ENCODE data around the gene ZNF227.
"Not testable (repeated sequence)": the region's sequence is repeated elsewhere in the genome, so short reads cannot be mapped to it uniquely, and the experiment has no call there.

Gene ZNF227

DNA sequence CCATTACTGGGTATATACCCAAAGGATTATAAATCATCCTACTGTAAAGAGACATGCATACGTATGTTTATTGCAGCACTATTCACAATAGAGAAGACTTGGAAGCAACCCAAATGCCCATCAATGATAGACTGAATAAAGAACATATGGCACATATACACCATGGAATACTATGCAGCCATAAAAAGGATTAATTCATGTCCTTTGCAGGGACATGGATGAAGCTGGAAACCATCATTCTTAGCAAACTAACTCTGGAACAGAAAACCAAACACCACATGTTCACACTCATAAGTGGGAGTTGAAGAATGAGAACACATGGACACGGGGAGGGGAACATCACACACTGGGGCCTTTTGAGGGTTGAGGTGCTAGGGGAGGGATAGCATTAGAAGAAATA lies 41.1 kb downstream of the ZNF227 start:
- not testable (repeated sequence) for DNase-seq

DNA sequence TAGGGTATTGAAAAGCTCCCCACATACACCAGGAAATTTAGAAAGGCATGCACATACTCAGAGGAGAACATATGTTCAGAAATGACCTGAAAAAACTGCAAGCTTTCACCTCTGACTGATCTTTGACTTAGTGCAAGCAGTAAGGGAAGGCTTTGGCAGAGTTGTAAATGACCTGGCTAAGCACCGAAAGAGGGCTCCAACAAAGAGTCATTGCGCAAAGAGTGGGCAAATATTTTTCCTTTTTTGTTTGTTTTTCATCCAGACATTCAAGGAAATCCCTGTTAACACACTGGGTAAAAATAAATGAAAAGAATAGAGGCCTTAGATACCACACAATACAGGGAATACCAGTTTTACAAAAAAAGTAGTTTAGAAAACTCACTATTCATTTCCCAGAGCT lies 42.2 kb downstream of the ZNF227 start:
- DNase-seq, result no peak

DNA sequence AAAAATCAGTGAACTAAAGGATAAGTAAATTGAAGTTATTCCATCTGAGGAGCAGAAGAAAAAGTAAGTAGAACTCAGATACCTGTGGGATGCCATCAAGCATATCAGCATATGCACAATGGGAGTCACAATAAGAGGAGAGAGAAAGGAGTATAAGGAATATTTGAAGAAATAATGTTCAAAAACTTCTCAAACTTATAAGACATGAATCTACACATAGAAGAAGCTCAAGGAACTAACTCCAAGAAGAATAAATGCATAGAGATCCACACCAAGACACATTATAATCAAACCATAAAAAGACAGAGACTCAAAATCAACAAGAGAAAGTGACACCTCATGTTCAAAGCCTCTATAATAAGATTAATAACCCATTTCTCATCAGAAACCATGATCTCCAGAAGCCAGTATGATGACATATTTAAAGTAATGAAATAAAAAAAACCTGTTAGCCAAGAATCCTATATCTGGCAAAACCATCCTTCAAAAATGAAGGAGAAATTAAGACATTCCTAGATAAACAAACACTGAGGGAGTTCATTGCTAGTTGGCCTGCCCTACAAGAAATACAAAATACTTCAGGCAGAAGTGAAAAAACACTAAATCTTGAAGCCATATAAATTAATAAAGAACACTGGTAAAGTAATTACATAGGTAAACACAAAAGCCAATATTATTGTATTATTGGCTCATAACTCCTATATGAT lies 43.5 kb downstream of the ZNF227 start:
- no peak for DNase-seq

DNA sequence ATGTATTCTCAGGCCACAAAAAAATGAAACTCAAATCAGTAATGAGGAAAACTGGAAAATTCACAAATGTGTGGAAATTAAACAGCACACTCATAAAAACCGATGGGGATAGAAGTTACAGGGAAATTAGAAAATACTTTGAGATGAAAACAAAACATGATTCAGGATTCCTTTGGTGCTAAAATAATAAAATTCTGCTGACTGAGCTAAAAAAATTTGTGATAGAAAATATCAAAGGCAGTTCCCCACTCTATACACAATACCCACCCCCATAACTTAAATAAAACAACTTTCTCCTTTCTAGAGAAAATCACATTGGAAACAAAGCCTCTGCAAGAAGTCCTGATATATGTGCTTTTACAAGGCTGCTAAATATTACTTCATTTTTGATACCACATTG lies 45.8 kb downstream of the ZNF227 start:
- no peak for DNase-seq

DNA sequence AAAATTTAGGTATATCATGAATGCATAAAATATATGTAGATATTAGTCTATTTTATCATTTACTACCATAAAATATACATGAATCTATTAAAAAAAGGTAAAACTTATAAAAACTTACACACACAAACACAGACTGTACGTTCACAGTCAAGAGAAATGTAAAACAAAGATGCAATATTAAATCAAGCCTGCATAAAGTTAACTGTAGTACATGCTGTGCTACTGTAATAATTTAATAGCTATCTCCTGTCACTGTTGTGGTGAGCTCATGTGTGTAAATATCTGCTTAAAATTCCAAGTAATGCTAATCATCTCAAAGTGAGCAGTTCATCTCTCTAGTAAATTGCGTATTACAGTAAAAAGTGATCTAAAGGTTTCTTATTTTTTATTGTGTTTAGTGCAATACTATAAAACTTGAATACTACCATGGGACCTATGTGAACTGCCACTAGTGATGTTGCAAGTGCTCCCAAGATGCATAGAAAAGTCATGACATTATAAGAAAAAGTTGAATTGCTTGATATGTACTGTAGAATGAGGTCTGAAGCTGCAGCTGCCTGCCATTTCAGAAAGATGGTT lies 46.6 kb downstream of the ZNF227 start:
- no peak for DNase-seq

DNA sequence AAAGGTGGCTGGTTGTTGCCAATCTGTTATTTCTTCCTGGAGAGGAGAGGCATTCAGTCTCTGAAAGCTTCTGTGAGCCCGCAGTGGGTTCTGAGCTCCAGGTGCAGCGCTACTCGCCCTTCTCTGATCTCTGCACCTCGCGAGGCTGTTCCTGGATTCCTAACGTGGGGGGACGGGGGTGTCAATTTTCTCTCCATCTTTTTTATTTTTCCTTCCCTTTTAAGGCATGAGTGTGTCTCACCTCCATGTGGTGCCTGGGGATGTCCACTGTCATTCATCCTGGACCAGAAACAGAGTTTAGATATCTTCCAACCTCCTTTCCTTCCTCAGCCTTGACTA lies 48.0 kb downstream of the ZNF227 start:
- DNase-seq, result no peak

DNA sequence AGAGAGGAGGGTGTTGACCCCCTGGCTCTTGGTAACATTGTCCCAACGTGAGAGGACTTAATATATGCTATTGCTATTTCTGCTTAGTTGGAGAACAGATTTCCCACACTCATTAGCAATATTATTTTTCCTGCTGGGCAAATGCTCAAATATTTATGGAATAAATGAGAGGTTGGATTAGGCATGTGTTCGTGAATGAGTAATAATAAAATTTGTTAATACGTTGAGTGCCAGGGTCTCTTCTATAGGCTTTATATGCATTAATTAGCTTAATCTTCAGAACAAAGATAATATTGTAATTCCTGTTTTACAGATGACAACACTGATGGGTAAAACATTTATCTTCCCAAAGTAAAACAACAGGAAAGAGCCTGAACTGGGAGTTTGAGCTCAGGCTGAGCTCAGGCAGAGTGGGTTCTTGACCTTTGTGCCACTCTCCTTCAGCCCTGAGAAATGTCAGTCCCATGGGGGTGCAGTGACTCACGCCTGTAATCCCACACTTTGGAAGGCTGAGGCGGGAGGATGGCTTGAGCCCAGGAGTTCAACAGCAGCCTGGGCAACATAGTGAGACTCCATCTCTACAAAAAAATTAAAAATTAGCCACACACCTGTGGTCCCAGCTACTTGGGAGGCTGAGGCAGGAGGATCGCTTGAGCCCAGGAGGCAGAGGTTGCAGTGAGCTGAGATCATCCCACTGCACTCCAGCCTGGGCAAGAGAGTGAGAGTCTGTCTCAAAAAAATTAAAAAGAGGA lies 48.5 kb downstream of the ZNF227 start:
- no peak for DNase-seq

DNA sequence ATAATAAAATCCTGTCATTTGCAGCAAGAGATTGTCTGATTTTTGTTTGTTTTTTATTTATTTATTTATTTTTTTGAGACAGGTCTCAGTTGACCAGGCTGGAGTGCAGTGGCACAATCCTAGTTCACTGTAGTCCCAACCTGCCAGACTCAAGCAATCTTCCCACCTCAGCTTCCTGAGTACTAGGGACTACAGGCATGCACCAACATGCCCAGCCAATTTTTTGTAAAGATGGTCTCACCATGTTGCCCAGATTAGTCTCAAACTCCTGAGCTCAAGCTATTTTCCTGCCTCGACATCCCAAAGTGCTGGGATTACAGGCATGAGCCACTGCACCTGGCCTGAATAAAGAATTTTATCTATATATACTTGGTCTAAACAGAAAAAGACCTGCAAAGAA lies 65.0 kb downstream of the ZNF227 start:
- DNase-seq, result no peak

DNA sequence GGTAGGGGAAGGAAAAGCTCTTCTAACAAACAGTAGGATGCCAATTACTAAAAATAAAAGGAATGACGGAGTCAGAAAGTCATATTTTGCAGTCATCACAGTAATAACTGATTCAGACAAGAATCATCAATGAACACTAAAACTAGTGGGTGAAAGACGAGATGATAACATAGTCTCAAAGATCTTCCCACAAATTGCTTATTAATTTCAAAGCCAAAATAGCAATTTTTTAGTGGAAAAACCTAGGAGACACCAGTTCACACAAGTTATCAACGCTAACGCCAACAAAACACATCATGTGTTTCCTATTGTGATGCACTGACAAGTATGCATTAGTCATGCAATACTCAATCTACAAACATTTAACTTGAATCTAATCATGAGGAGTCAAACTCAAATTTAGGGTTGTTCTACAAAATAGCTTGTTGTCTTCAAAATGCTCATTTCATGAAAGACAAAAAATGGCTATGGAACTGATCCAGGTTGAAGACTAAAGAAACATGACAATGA lies 65.9 kb downstream of the ZNF227 start:
- no peak for DNase-seq

DNA sequence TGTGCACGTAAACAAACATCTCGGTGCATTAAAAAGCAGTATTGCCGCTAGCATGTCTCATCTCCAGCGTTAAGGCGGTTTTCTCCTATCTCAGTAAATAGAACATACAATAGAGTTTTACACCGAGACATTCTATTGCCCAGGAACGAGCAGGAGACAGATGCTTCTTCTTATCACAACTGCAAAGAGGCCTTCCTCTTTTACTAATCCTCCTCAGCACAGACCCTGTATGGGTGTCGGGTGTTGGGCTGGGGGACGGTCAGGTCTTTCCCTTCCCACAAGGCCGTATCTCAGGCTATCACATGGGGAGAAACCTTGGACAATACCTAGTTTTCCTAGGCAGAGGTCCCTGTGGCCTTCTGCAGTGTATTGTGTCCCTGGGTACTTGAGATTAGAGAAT lies 68.6 kb downstream of the ZNF227 start:
- no peak for DNase-seq

DNA sequence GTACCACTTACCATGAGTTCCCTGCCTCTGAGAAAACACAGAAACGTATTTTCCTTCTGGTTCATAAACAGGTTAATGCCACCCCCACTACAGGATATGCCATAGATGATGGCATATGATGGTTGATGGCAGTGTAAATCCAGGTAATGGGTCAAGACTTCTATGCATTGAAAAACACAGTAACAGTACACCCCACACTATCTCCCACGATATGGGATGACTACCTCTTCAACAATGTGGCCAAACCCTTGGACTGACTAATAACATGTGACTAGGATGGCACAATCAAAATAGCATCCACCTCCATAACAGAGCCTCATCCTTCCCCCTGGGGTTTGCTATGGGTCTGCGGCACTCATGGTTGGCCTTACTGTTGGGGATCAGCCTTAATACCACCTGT lies 70.5 kb downstream of the ZNF227 start:
- no peak for DNase-seq

DNA sequence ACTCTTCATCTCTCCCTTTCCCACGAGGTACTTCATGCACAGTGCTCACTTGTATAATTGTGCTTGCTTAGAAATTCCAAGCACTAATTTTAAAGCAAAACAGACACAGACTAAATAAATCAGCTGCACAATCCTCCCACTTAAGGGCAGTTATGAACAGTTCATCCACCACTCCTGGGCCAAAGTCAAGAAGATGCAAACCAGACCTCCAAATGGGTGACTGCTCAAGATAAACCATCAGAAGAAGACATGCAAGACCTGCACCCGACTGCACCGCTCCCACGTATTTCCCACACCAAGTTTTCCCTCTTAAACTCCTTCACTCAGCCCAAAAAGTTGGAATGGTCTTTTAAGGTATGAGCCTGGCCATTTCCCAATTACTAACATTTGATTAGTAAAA lies 72.6 kb downstream of the ZNF227 start:
- no peak for DNase-seq

Data from CD4-positive, alpha-beta T cell treated with Interleukin-17A for 4 hours (primary cell).